ENCODE results near the gene IL17RA. TPM values are rescaled to one million over a fixed set of nuclear protein-coding genes. Genes with fewer than 3 reads are reported as not detected.

Gene IL17RA
- total and polyA plus RNA-seq, 4 donors = 3.1 to 9.0 (median 4.4) TPM

DNA sequence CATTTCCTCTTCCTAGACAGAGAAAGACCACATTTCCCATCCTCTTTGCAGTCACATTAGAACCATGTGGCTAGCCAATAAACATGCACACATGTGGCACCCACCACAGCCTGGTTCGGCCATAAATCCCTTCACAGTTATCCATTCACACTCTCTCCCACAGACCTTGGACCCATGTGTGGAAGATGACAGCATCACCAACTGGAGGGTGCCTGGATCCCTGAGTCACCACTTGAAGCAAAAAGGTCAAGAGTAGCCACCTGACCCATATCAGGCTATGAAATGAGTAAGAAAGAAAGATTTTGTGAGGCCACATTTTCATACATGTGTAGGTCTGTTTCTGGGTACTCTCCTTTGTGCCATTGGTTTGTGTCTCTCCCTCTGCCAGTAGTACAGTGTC lies 45.4 kb downstream of the IL17RA start (continued):
- TF ChIP-seq, protein P1, sequence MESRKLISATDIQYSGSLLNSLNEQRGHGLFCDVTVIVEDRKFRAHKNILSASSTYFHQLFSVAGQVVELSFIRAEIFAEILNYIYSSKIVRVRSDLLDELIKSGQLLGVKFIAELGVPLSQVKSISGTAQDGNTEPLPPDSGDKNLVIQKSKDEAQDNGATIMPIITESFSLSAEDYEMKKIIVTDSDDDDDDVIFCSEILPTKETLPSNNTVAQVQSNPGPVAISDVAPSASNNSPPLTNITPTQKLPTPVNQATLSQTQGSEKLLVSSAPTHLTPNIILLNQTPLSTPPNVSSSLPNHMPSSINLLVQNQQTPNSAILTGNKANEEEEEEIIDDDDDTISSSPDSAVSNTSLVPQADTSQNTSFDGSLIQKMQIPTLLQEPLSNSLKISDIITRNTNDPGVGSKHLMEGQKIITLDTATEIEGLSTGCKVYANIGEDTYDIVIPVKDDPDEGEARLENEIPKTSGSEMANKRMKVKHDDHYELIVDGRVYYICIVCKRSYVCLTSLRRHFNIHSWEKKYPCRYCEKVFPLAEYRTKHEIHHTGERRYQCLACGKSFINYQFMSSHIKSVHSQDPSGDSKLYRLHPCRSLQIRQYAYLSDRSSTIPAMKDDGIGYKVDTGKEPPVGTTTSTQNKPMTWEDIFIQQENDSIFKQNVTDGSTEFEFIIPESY (IDR thresholded peaks at IDR 0.05) = no peak

DNA sequence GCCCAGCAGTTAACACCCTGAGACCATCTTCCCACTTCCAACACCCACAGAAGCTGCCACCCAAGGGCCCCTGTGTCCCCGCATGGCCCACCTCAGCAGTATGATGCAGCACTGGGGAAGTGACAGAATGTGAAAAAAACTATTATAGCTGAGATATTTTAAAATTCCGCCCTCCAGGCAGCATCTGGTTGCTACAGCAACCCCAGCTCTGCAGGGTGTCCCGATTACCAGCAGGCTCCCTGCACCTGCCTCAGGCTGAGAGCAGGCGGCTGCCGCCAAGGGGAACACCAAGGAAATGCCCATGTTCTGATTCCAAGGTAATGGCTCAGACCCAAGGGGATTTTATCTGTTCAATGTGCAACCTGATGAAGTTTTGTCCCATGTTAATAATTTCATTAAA lies 46.9 kb downstream of the IL17RA start:
- H3K27ac ChIP-seq (ENCODE audit: low read depth in 1 of 2, low read length in 2 of 2) = no peak overlapping the region
- DNase-seq (ENCODE audit: low spot score) = no peak
- peaks cover 0 to 3% (median 0%) of the 10 kb centered on the region in 4 donors for H3K36me3 ChIP-seq (ENCODE audit: control insufficient read depth in 4 of 4, insufficient read depth in 3 of 4, low read depth in 1 of 4, low read length in 3 of 4)
- H3K9ac ChIP-seq (ENCODE audit: low read depth in 1 of 2, low read length in 2 of 2) = no peak overlapping the region
- H3K4me3 ChIP-seq (ENCODE audit: low read depth in 1 of 3, low read length in 3 of 3) = no peak overlapping the region
- H3K4me1 ChIP-seq (ENCODE audit: control insufficient read depth in 4 of 4, insufficient read depth in 4 of 4, low read length in 3 of 4) = no peaks in the 10 kb centered on the region
- H3K27me3 ChIP-seq (ENCODE audit: control insufficient read depth in 4 of 4, insufficient read depth in 4 of 4, low read length in 3 of 4) = no peaks in the 10 kb centered on the region
- WGBS = 64% methylated on average over 5 of the region's 5 CpGs
- no peaks in the 10 kb centered on the region for H3K9me3 ChIP-seq (ENCODE audit: control insufficient read depth in 4 of 4, low read length in 3 of 4)
- TF ChIP-seq FOXA2 (IDR thresholded peaks at IDR 0.05) (no peak), RAD21 (IDR thresholded peaks at IDR 0.05) (no peak), HNF4G (IDR thresholded peaks at IDR 0.05) (no peak), TAF1 (conservative IDR thresholded peaks at IDR 0.05) (no peak), HNF4A (conservative IDR thresholded peaks at IDR 0.05) (no peak), RXRA (IDR thresholded peaks at IDR 0.05) (no peak), FOXA1 (IDR thresholded peaks at IDR 0.05) (no peak), JUND (IDR thresholded peaks at IDR 0.05) (no peak), GABPA (IDR thresholded peaks at IDR 0.05 in 1 of 2, conservative IDR thresholded peaks at IDR 0.05 in 1 of 2) (no peak), SP1 (IDR thresholded peaks at IDR 0.05) (no peak)
- TF ChIP-seq, protein P2, sequence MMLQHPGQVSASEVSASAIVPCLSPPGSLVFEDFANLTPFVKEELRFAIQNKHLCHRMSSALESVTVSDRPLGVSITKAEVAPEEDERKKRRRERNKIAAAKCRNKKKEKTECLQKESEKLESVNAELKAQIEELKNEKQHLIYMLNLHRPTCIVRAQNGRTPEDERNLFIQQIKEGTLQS (IDR thresholded peaks at IDR 0.05) = no peak
- TF ChIP-seq, protein P3, sequence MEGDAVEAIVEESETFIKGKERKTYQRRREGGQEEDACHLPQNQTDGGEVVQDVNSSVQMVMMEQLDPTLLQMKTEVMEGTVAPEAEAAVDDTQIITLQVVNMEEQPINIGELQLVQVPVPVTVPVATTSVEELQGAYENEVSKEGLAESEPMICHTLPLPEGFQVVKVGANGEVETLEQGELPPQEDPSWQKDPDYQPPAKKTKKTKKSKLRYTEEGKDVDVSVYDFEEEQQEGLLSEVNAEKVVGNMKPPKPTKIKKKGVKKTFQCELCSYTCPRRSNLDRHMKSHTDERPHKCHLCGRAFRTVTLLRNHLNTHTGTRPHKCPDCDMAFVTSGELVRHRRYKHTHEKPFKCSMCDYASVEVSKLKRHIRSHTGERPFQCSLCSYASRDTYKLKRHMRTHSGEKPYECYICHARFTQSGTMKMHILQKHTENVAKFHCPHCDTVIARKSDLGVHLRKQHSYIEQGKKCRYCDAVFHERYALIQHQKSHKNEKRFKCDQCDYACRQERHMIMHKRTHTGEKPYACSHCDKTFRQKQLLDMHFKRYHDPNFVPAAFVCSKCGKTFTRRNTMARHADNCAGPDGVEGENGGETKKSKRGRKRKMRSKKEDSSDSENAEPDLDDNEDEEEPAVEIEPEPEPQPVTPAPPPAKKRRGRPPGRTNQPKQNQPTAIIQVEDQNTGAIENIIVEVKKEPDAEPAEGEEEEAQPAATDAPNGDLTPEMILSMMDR (IDR thresholded peaks at IDR 0.05; ENCODE audit: low read depth, low read length, missing input control) = no peak
- TF ChIP-seq, protein P1 (IDR thresholded peaks at IDR 0.05) = no peak

DNA sequence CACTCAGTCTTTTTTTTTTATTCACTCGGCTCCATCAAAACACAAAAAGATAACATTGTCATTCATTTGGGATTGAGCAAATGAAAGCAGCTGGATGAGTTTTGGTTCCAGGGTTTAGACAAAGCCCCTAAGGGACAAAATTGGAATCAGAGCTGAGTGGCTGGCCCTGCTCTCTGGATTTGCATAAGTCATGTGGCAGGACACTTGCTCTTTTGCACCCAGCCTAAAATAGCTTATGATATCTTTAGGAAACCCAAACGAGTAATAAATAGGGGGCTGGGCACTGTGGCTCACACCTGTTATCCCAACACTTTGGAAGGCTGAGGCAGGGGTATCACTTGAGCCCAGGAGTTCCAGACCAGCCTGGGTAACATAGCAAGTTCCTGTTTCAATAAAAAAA lies 47.3 kb downstream of the IL17RA start:
- H3K4me1 ChIP-seq (ENCODE audit: control insufficient read depth in 4 of 4, insufficient read depth in 4 of 4, low read length in 3 of 4) = no peaks in the 10 kb centered on the region
- peaks cover 0 to 4% (median 3%) of the 10 kb centered on the region in 4 donors for H3K36me3 ChIP-seq (ENCODE audit: control insufficient read depth in 4 of 4, insufficient read depth in 3 of 4, low read depth in 1 of 4, low read length in 3 of 4)
- no peak overlapping the region for H3K9ac ChIP-seq (ENCODE audit: low read depth in 1 of 2, low read length in 2 of 2)
- H3K27ac ChIP-seq (ENCODE audit: low read depth in 1 of 2, low read length in 2 of 2) = no peak overlapping the region
- 49% methylated on average over 2 of the region's 2 CpGs for WGBS
- no peaks in the 10 kb centered on the region for H3K27me3 ChIP-seq (ENCODE audit: control insufficient read depth in 4 of 4, insufficient read depth in 4 of 4, low read length in 3 of 4)
- no peaks in the 10 kb centered on the region for H3K9me3 ChIP-seq (ENCODE audit: control insufficient read depth in 4 of 4, low read length in 3 of 4)
- no peak overlapping the region for H3K4me3 ChIP-seq (ENCODE audit: low read depth in 1 of 3, low read length in 3 of 3)
- no peak for DNase-seq (ENCODE audit: low spot score)
- TF ChIP-seq HNF4A (conservative IDR thresholded peaks at IDR 0.05) = no peak
- TF ChIP-seq, protein P4, sequence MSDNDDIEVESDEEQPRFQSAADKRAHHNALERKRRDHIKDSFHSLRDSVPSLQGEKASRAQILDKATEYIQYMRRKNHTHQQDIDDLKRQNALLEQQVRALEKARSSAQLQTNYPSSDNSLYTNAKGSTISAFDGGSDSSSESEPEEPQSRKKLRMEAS (IDR thresholded peaks at IDR 0.05) = no peak
- TF ChIP-seq RXRA (IDR thresholded peaks at IDR 0.05) = no peak
- TF ChIP-seq TAF1 (conservative IDR thresholded peaks at IDR 0.05) = no peak
- TF ChIP-seq GABPA (IDR thresholded peaks at IDR 0.05 in 1 of 2, conservative IDR thresholded peaks at IDR 0.05 in 1 of 2) = no peak
- TF ChIP-seq SP1 (IDR thresholded peaks at IDR 0.05) = no peak
- no peak for TF ChIP-seq JUND (IDR thresholded peaks at IDR 0.05)
- TF ChIP-seq, protein P1 (IDR thresholded peaks at IDR 0.05) = no peak
- TF ChIP-seq FOXA1 (IDR thresholded peaks at IDR 0.05) = no peak
- TF ChIP-seq YY1 (IDR thresholded peaks at IDR 0.05) = no peak
